NCI-H526 treated with DMSO at 0.1 percent for 48 hours (cell line): ENCODE results near the gene CEACAM3.

Experiments
- DNase-seq: peaks from one replicate; lab custom pipeline; 2025; lab: John Stamatoyannopoulos, UW

CEACAM3 gene

DNA sequence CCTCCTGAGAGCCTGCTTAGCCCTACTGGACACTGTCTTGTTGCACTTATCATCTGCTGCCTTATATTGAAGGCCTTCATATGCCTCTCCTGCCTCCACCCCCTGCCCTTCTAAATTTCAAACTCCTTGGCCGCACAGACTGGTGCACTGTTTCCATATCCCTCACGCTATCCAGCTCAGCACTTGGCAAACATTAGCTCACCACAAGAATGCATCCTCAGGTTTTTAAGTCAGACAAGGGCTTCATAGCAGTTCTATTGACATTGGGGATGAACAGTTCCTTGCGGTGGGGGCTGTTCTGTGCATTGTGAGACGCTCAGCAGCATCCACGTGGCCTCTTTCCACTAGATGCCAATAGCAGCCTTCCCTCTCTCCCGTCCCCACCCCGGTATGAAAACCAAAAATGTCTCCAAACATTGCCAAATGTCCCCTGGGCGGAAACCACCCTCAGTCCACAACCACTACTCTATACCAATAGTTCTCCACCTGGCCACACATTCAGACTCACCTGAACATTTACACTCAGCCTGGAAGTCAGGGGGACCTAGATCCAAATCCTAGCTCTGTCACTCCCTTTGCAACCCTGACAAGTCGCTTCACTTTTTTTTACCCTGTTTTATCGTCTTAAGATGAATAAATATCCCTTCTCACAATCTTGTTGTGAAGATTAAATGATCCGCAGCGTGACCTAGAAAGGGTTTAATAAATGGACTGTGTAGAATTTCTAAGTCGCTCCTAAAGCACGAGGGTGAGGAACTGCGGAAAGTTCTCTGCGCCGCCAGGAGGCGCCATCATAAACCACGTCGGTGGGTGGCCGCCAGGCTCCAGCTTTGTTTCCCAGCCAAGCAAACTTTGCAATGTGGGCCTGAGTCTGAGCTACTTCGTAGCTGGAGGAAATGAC, 3.6 kb upstream of the CEACAM3 start:
- DNase-seq = peak; percentile 46

DNA sequence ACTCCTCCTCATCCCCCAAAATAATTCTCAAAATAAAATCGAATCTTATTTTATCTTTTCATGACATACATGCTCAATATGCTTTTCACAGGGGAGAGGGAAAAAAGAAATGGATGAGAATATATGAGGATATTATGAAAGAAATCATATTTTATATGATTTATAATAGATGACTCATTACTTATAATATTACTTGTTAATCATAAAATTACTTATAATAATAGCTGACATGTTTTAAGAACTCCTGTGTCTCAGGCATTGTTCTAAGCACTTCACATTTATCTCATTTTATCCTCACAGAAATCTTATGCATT, 3.0 kb upstream of the CEACAM3 start:
- DNase-seq = no peak

DNA sequence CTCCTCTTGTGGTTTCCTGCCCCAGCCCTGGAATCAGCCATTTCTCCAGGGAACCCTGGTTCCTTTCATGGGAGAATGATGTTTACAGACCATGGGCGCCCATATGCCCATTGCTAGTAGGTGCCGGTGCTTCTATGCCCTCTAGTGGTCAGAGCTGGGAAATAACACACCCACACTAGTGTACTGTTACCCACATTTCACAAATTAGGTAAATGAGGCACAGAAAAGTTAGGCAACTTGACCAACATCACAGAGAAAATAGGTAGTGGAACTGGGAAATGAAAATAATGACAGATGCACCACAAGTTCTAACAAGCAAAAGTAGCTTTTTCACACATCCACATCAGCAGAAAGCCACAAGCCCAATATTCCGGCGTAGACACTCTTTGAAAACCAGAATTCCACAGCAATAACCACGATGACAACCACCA, 1.3 kb upstream of the CEACAM3 start:
- peak; percentile 10 for DNase-seq

DNA sequence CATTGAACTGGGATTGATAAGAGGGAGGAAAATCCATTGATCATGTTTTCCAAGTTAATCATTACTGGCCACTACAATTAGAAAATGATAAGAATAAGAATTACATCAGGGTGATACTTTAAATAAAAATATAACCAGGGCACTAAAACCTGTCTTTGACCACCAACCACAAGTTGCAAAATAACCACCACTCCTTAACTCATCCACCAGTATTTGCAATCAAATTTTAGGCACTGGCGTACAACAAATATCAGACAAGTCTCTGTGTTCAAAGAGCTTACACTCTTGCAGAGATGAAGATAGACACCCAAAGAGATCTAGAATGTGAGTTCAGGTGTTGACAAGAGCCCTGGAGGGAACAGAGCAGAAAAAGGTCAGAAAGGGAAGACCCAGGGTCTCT, 514 bp downstream of the CEACAM3 start:
- DNase-seq = no peak

DNA sequence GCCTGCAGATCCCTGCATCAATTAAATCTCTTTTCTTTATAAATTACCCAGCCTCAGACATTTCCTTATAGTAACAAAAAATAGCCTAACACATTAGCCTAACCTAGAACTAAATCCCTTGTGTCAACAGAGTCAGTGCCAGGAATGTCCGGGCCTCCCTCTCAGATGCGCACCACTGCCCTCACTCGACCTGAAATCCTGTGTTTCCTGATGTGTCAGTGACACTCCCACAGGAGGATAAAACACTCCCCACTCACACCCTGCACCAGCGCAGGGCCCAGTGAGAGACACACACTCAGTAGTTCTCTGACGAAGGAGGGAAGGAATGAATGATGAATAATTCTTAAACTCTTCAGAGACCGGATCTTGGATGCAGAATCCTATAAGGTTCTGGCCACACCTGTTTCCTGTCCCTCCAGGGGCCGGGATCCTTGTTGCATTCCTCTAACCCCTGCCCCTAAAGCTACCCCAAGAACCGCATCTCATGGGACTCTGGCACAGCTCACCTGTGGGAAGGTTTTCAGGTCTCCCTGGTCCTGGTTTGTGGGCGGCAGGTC, 3.1 kb downstream of the CEACAM3 start:
- DNase-seq = no peak

DNA sequence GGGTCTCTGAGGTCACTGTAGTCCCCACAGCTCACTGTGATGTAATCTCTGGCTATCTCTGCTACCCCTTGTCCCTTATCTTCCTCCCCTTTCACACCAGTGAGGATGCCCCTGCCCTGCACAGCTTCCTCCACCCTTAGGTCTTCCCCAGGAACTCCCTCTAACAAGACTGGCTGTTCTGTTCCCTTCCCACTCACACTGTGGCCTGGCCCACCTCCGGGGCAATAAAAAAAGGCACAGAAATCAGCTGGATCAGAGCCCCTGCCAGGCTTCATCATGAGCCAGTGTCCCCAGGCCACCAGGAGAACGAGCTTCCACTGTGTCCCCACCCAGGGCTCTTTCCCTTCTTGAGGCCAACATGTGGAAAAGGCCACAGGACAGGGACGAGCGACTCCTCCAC, 4.6 kb downstream of the CEACAM3 start:
- DNase-seq = no peak

DNA sequence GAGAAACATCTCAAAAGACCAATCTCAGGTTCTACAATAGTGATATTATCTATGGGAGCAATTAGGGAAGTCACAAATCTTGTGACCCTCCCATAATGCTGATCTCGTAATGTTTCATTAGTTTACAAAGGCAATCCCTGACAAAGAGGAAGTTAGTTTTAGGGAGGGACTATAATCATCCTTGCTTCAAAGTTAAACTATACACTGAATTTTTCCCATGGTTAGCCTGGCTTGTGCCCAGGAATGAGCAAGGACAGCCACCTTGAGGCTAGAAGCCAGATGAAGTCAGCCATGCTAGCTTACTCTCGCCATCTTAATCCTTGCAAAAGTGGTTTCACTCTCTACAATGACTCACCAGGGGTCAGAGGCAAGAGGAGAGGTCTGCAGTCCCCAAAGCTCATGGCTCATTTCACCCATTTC, 5.4 kb downstream of the CEACAM3 start:
- DNase-seq = no peak

DNA sequence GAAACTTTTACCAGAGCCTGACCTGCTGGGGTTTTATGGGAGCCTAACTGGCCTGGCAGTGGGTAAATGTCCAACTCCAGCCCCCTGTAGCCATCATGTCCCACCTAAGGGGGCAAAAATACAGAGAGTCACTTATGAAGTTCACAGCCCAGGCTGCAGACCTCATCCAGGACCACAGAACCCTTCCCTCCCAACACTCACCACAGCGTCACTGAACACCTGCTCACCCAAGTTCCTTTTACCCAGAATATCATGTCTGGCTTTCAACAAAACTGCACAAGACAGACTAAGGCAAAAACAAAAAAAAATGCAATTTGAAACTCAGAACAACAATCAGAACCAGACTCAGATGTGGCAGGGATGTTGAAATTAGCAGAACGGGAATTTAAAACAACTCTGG, 6.4 kb downstream of the CEACAM3 start:
- DNase-seq = no peak

DNA sequence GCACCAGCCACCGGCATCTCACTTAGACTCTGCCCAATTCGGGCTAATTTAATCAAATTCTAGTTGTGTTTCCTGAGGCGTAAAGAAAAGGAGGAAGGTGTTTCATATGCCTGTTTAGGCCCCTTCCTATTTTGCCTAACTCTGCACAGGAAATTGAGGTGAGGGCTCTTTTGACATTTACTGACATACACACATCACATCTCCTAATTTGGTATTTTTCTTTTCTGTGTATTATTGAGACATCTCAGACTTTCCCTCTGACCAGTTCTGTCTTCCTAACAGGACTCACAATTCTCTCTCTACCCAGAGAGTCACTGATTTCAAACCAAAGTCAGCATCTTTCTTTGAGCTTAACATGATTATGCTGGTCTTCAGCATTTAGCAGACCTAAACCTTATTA, 7.9 kb downstream of the CEACAM3 start:
- DNase-seq = no peak

DNA sequence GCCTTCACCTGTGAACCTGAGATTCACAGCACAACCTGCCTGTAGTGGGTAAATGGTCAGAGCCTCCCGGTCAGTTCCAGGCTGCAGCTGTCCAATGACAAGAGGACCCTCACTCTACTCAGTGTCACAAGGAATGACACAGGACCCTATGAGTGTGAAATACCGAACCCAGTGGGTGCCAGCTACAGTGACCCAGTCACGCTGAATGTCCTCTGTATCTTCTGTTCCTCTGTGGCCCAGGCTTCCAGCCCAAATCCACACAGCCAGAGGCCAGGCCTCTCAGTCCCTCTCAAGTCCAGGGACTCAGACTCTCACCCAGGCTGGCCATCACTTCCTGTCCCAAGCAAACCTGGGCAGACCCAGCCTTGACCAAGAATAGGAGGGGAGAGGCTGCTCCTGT, 10.8 kb downstream of the CEACAM3 start:
- no peak for DNase-seq

DNA sequence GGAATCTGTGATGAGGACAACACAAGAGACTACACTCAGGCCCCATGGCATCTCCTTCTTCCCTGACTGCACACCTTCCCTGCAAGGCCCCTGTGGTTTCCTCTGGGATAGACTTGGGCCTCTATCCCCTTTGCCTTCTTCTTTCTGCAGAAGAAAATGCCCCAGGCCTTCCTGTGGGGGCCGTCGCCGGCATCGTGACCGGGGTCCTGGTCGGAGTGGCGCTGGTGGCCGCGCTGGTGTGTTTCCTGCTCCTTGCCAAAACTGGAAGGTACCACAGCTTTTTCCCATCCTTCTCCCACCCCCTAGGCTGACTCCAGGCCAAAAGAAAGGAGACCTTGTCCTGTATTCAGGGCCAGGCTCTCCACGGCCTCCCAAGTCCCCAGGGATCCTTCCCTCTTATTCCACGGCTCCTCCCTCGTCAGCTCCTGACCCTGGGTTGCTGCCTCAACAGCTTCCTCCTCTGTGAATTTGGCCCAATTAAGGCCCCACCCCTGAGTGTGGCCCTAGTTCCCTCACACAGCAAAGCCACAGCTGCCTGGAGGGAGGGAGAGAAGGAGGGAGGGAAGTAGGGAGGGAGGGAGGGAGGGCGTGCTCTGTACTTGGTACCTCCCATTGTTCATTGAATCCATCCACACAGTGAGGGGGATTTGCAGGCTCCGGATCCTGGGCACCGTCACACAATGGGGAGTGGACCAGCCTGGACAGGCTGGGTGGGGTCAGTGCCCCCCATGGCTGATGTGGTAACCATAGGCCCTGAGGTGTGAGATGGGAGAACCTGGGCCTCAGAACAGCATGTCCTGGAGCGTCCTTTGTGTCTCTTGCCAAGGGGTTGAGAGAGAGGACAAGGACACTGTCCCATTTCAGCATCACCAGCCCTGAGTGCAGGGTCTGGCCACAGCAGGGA, 12.5 kb downstream of the CEACAM3 start:
- no peak for DNase-seq

DNA sequence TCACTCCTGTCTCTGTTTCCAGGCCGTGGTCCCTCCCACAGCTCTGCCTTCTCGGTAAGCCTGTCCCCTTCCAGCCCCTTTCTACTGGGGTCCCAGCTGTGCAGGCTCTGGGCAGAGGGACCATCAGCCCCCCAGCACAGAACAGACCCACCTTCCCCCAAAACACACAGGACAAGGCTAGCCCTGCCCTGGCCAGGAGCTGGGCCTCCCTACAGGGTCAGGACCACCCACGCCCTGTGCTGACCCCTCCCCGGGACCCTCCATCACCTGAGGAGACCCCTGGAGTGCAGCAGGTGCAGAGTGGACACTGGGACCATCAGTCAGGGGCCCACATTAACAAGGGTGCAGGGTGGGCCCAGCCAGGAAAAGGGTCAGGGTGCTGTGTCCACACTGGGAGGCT, 13.9 kb downstream of the CEACAM3 start:
- DNase-seq = no peak

DNA sequence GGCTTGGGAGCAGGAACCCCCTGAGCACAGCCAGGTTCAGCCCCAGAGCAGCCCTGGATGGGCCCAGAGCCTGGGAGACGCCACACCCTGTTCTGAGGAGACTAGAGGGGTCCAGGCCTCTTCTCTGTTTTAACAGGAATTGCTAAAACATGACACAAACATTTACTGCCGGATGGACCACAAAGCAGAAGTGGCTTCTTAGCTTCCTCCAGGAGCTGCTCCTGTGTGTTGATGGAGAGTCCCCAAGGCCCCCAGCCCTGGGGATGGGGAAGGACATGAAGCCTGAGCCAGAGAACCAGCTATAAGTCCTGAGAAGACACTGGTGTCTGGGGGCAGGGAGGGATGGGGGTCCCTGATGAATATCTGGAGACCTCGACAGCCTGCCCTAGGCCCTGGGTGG, 14.6 kb downstream of the CEACAM3 start:
- no peak for DNase-seq

DNA sequence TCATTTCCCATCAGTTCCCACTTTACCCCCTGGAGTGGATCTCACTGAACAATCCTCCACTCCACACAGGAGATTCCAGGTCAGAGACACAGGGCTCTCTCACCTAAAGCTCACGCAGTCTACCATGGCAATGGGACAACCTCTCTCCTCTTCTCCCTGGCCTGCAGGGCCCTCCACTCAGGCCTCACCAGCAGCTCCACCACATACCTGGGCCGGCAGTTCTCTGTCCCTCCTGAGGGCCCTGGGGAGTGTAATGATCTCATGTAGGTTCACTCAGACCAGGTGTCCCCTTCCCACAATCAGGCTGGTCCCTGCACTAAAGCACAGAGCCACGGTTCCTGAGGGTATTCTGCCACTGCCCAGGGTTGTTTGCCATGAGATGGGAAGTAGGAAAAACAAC, 15.6 kb downstream of the CEACAM3 start:
- DNase-seq = no peak

DNA sequence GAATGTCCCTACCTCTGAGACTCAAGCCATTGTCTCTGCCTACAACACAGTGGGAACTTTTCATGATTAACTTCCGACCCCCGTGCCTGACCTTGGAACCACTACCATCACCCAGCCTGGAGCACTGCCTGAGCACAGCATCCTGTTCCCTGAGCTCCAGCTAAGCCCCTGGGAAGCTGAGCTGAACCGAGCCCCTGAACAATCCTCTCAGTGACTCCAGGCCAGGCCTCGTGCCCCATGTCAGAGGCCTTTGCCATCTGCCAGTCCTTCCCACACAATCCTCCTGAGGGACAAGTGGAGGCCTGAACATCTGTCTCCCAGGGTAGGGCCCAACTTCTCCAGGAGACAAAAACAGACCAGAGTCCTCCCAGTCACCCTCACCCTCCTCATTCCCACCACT, 17.5 kb downstream of the CEACAM3 start:
- no peak for DNase-seq

DNA sequence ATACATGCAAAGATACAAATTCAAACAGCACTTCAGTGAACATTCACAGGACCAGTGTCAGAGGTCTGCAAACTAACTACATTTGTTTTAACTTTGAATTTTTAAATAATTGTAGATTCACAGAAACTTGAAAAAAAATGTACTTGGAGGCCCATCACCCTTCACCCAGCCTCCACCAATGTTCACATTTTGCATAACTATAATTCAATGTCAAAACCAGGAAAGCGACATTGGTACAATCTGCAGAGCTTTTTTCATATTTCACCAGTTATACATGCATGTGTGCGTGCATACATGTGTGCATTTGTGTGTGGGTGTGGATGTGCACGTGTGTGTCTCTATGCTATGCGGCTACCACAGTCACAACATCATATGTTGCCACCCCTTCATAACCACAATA, 18.9 kb downstream of the CEACAM3 start:
- DNase-seq = no peak

DNA sequence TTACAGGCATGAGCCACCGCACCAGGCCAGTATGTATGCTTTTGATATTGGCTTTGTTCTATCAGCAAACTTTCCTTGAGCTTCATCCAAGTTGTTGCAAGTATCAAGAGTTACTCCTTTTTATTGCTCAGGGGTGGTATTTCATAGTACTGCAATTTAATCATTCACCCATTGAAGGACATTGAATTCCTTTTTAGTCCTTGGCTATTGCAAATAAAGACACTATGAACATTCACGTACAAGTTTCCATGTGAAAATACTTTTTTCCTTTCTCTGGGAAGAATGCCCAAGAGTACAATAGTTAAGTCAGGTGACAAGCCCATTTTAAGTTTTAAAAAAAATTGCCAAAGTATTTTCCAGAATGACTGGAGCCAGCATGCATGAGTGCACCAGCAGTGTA, 20.4 kb downstream of the CEACAM3 start:
- no peak for DNase-seq

DNA sequence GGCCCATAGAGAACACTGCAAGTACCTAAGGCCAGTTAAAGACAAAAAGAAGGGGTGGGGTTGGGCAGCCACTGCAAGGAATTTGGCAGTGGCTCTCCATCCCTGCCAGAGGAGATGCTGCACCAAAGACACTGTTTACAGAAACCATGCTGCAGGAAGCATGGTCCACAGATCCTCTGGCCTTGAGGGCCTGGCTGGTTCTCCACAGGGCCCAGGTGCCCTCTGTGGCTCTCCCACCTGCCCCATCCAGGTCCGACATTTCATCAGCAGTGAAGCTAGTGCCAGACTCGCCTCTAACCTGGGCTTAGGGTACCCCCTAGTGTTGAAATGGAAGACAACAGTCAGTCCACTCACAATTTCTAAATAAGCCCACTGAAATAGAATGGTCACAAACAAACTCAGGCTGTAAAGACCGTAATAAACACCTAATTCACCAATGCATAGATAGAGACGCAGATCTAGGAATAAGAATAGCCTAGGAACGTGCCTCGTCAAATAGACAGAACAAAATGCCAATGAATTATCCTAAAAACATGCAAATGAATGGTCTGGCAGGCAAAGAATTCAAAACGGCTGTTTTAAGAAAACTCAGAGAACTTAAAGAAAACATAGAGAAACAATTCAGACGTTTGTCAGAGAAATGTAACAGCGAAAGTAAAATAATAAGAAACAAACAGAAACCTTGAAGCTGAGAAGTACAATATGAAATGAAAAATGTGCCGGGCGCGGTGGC, 24.8 kb downstream of the CEACAM3 start:
- peak; percentile 62 for DNase-seq

DNA sequence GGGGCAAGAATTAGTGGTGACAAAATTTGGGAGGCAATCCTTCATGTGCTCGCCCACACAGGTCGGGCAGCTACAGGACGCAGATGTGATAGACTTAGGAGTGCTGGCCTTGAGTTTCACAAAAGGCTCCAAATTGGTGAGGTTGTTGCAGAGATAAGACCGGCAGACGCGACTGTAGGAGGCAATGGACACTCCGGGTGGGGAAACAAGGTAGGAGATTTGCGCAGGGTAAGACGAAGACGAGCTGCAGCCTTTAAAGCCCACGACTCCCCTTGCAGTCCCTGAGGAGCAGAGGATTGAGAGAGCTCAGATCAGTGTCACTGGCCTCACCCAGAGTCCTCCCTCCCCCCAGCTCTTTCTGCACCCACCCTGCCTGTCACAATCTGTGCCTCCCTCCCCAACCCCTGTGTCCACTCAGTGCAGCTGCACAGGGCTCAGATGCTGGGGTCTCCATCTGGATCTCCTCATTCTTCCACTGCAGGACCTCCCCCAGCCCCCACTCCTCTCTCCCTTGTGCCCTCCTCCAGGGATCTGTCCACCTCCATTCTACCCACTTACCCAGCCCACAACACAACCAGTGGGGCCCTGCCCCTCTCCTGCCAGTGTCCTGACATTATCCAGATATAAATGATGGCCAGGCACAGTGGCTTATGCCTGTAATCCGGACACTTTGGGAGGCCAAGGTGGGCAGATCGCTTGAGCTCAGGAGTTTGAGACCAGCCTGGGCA, 41.8 kb downstream of the CEACAM3 start:
- DNase-seq = no peak

DNA sequence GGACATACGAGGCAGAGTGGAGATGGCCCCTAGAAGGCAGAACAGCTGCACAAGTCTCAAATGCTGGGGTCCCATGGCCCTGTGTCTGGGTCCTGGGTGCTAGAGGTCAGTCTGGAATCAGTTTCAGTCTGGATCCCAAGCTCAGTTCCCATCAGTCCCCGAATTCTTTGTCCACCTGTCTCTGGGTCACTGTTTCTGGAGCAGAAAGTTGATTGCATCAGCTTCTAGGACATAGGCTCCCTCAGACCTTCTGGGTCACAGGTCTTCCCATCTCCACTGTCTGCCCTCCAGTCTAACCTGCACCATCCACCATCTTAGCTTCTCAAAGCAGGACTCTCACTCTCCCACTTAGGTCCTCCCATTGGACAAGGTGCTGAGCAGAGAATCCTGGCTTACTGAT, 42.8 kb downstream of the CEACAM3 start:
- no peak for DNase-seq

DNA sequence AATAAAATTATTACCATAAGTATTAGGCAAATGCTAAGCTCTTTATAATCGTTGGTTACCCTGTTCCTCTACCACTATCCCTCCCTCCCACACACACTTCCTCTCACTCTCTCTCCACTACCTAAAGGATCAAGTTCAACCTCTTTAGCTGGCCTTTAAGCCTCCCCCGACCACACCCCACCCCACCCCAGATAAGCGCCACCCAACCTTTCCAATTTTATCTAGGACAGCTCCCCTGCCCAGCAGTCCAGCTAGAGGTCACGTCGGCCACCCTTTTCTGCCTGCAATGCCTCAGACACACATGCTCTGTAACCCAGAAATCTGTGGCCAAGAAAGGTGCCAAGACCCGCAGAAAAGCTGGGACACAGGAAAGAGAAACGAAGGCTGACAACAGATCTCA, 47.0 kb downstream of the CEACAM3 start:
- DNase-seq = no peak

DNA sequence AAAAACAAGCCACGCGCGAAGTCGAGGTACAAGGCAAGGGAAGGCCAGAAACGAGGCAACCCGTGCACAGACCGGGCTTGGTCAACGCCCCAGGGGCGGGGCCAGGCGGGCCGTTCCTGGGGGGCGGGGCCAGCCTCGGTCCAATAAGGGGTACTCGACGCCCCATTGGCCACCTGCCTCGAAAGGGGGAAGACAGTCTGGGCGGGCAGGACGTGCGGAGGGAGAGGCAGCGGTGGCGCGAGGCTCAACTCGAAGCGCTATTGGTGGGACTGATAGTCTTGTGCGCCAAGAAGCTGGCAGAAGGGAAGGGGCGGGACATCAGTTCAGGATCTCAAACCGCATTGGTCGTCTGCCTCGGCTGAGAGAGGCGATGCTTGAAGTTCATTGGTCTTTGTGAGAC, 48.2 kb downstream of the CEACAM3 start, which contains the start of gene LYPD4:
Gene LYPD4 (minus strand): TSS at position 83 of the 400 bp plus-strand sequence. CDS start 5,398 bp downstream, outside the sequence.
- DNase-seq = no peak
